ENCODE results near the gene ZSCAN10.

ZSCAN10 gene

GRCh38 chr16:3112058-3112880 lies 13.2 kb upstream of the ZSCAN10 start, which contains the start of gene ZNF205:
Gene ZNF205, plus strand, starts transcription at chr16:3112586. Its CDS starts 845 bp downstream, at chr16:3113431.
- DNase-seq (ENCODE audit: low read depth) = no peak

- DNase-seq (ENCODE audit: low read depth) = no peak
These were observed 7.3 kb upstream of the ZSCAN10 start for GRCh38 chr16:3106205-3106928.

DNA sequence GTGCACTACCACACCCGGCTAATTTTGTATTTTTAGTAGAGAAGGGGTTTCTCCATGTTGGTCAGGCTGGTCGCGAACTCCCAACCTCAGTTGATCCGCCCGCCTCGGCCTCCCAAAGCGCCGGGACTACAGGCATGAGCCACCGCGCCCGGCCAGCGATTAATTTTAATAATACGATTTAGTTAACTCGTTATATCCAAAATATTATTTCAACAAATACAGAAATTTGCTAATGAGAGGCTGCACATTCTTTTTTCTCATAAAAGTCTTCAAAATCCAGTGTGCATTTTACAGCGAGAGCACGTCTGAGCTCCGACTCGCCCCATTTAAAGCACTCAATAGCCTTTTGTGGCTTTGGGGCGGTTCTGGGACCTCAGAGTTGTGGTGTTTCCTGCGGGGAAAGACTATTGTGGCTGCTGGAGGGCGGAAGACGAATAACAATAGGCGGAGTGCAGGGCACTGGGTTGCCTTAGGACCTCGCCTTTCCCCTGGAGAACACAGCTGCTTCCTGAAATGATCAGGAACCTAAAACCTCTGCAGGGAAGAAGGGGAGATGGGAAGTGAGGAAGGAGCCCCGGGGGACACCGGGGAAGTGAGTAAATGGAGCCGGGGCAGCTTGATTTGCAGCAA lies 2.9 kb upstream of the ZSCAN10 start:
- no peak for DNase-seq (ENCODE audit: low read depth)

- no peak for DNase-seq (ENCODE audit: low read depth)
These were observed 2.1 kb upstream of the ZSCAN10 start for GRCh38 chr16:3101018-3101840.

- DNase-seq (ENCODE audit: low read depth) = peak; percentile 27
These were observed 822 bp upstream of the ZSCAN10 start for GRCh38 chr16:3099732-3100499.

DNA sequence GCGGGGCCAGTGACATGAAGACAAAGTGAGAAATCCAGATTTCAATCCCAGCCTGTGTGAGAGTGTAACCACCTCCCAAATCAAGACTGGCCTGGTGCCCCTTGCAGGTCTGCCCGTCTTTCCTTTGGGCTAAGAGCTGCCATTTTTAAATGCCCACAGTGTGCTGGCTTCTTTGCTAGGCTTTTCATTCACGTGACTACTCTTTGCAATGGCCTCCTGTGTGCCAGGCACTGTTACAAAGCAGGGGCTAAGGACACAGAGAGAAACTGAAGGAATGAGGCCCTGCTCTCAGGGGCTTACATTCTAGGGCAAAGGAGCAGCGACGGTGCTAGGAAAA lies 269 bp upstream of the ZSCAN10 start:
- DNase-seq (ENCODE audit: low read depth) = no peak

DNA sequence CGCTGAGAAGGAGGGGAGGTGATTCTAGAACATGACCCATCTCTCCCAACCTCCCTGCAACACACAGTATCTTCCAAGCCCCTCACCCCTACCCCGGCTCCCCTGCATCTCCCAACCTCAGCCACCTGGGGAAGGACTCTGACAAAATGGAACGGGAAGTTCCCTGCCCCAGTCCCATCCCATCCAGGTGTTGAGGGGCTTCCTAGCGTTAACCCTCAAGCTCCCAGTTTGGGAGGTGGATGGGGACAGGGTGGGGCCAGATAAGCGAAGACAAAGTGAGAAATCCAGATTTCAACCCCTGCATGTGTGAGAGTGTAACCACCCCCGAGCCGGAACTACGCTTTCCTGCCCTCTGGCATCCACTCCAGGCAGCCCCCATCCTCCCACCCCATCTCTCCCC lies 1.8 kb downstream of the ZSCAN10 start:
- no peak for DNase-seq (ENCODE audit: low read depth)

- no peak for DNase-seq (ENCODE audit: low read depth)
These were observed 2.7 kb downstream of the ZSCAN10 start for GRCh38 chr16:3096362-3096761.

DNA sequence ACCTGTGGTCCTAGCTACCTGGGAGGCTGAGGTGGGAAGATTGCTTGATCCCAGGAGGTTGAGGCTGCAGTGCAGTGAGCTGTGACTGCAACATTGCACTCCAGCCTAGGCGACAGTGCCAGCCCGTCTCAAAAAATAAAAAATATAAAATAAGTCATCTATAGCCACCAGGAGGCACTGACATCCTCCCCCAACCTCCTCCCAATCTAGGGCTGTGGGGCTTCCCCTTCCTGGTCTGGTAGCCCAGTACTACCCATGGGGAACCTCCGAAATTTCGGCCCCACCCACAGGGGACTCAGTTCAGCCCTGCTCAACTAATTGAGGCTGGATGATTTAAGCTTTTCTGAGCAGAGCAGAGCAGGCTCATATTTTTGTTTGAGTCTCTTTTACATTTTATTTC lies 3.2 kb downstream of the ZSCAN10 start:
- no peak for DNase-seq (ENCODE audit: low read depth)

DNA sequence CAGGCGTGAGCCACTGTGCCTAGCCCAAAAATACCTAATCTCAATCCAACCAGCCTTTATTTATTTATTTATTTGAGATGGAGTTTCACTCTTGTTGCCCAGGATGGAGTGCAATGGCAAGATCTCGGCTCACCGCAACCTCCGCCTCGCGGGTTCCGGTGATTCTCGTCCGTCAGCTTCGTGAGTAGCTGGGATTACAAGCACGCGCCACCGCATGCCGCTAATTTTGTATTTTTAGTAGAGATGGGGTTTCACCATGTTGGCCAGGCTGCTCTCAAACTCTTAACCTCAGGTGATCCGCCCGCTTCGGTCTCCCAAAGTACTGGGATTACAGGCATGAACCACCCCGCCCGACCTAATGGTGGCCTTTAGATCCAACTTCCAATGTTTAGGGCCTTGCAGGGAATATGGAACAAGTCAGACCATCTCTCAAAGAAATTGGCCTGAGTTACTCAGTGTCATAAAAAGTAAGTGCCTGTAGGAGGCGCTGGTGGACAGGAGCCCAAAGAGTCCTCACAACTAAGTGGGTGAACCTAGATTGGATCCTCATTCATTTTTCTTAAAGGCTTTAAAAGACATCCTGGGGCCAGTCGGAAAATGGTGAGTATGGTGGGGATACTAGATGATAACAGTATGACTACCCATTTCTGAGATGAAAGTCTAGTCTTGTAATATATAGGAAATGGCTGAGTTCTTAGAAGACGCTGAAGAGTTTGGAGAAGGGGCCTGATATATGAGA lies 4.6 kb downstream of the ZSCAN10 start:
- DNase-seq (ENCODE audit: low read depth) = no peak

GRCh38 chr16:3092501-3092941 lies 6.6 kb downstream of the ZSCAN10 start:
- DNase-seq (ENCODE audit: low read depth) = no peak

DNA sequence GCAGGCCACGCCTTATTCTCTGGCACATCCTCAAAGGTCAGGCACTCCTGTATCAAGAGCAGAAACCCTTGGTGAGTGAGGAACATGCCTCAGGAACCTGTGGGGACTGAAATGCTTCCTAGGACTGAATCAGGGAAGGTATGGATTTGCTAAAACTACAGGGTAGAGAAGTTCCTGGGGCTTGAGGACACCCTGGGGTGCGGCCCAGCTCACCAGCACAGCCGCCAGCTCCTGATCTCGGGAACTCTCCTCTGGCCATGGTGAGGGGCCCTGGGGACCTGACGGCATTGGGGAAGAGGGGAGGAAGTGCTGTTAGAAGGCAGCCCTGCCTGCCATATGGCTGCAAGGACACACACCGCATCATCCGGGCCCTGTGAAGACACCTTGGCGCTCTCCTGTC lies 7.5 kb downstream of the ZSCAN10 start:
- no peak for DNase-seq (ENCODE audit: low read depth)

GRCh38 chr16:3089717-3090592 lies 9.1 kb downstream of the ZSCAN10 start:
- no peak for DNase-seq (ENCODE audit: low read depth)

DNA sequence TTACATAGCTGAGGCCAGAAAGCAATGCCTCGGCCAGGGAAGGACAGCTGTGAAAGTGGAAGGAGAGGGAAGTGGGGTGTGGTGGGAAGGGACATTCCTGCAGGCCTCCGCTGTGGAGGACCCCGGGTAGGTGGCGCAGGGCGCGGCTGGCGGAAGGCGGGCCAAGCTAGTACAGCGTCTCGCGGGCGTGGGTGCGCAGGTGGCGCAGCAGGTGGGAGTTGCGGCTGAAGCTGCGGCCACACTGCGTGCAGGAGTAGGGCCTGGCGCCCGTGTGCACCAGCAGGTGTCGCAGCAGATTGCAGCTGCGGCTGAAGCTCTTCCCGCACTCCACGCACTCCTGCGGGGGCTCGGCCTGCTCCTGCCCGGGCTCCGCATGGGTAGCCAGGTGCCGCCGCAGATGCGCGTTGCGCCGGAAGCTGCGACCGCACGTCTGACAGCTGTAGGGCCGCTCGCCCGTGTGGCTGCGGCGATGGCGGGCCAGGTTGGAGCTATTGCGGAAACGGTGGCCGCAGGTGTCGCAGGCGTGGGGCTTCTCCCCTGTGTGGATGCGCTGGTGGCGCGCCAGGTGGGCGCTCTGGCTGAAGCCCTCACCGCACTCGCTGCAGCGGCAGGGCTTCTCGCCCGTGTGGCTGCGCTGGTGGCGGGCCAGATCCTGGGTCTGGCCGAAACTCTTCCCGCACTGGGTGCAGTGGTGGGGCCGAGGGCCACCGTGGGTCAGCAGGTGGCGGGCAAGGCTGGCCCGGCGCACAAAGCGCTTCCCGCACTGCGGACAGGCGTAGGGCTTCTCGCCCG lies 10.0 kb downstream of the ZSCAN10 start:
- no peak for DNase-seq (ENCODE audit: low read depth)

GRCh38 chr16:3088450-3088849 lies 10.6 kb downstream of the ZSCAN10 start:
- DNase-seq (ENCODE audit: low read depth) = no peak

DNA sequence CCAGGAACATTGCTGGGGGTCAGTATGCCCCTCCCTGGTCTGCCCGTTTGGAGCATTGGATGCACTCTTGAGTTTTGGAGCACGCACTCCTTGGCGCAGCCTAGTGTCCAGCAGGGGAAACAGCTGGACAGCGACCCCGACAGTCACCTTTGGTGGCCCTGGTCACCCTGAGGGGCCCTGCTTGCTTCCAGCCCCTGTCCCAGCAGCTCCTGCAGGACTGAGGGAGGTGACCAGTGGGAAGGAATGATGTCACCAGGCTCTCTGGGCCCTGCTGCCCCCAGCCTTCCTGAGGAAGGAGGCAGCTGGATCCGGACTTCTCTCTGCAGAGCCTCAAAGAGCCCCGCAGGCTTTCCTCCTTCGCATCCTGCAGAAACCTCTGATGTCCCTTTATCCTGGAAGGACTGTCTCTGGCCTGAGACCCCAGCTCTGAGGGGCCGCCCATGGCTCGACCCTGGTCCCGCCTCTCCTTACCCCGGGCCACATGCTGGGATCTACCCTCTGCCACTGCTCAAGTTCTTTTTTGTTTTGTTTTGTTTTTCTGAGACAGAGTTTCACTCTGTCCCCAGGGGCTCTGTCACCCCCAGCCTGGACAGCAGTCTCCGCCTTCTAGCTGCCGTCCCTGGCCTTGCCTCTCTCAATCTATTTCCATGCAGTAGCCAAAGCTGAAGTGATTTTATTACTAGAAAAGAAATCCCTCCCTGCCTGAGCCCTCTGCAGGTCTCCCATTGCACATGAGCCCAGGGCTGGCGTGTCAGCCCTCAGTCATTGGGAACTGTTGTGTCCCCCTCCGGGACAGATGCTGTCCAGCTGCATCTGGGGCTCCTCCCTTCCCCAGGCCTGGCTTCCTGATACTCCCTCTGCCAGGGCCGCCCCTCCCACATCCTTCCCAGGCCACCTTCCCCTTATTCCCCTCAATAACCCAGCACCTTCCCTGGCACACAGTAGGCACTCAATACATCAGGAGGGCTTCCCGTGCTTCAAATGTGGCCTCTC lies 11.6 kb downstream of the ZSCAN10 start:
- no peak for DNase-seq (ENCODE audit: low read depth)

DNA sequence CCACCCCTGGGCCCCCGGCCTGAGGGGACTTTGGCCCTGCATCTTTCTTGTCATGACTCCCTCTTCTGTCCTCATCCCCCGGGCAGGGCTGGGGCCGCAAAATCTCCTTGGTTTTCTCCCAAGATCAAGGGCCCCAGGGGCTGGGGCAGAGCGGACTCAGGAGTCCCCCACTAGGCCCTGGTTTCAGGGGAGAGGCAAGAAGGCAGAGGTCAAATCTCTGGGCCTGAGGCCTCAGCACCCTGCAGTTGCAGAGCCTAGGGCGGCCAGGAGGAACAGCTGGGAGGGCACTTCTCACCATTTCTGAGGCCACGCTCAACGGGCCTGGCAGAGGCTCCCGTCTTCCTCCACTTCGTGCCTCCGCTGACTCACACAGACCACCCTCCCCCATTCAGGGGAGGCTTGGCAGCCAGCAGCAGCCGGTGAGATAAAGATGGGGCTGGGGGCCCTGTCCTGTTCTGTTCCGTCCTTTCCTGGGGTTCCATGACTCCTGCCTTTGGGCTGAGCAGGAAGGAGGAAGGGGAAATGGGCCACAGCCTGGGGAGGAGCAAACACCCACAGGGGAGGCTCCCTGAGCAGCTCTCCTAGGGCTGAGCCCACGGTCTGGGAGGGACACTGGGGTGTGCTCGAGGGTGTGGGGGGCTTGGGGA lies 12.4 kb downstream of the ZSCAN10 start:
- DNase-seq (ENCODE audit: low read depth) = no peak
